Spleen (tissue), 11 donors: ENCODE results near the gene SETD4. TPM values are rescaled to one million over a fixed set of nuclear protein-coding genes. Genes with fewer than 3 reads are reported as not detected.

ENCODE experiments used
- DNase-seq: peaks from one replicate; pipeline ENCODE4 v3.0.0-alpha.2; 2020
- H3K27ac ChIP-seq, 8 donors: fragments of 200-600 bp; sonication (generic) in 7 of 8; 1 replicate in 4 of 8; 2 replicates in 4 of 8; pipeline versions ENCODE4 v1.5.0 to v1.8.0; 2016 to 2021; ENCODE audit warnings: inconsistent platforms in 4 of 8, mild to moderate bottlenecking in 4 of 8, moderate library complexity in 1 of 8
- H3K27me3 ChIP-seq, 7 donors: fragments of 200-600 bp; sonication (generic) in 6 of 7; replicated peaks in 1 of 7; 1 replicate in 4 of 7; 2 replicates in 3 of 7; pipeline versions ENCODE4 v1.5.0 to v1.8.0; 2016 to 2021; ENCODE audit warnings: inconsistent platforms in 3 of 7, mild to moderate bottlenecking in 1 of 7
- H3K36me3 ChIP-seq, 6 donors: fragments of 200-600 bp; sonication (generic) in 5 of 6; 1 replicate in 4 of 6; 2 replicates in 2 of 6; pipeline versions ENCODE4 v1.5.0 to v1.8.0; 2016 to 2021; ENCODE audit warnings: inconsistent platforms in 2 of 6
- H3K4me1 ChIP-seq, 6 donors: fragments of 200-600 bp; sonication (generic) in 5 of 6; 1 replicate in 3 of 6; 2 replicates in 3 of 6; pipeline versions ENCODE4 v1.5.0 to v1.8.0; 2016 to 2021; ENCODE audit warnings: inconsistent platforms in 3 of 6
- H3K4me3 ChIP-seq, 8 donors: fragments of 200-600 bp; sonication (generic) in 7 of 8; 1 replicate in 4 of 8; 2 replicates in 4 of 8; pipeline versions ENCODE4 v1.5.0 to v1.8.0; 2016 to 2021; ENCODE audit warnings: inconsistent platforms in 4 of 8, mild to moderate bottlenecking in 4 of 8, moderate library complexity in 2 of 8
- H3K9me3 ChIP-seq, 8 donors: fragments of 200-600 bp; sonication (generic) in 7 of 8; 1 replicate in 4 of 8; 2 replicates in 4 of 8; pipeline versions ENCODE4 v1.5.0 to v1.8.0; 2016 to 2021; ENCODE audit warnings: inconsistent platforms in 4 of 8
- POLR2A ChIP-seq, 3 donors: fragments of 450-650 bp; IDR thresholded peaks; one replicate each; pipeline ENCODE4 v1.5.1; 2017; ENCODE audit warnings: antibody characterized with exemption in 3 of 3, mild to moderate bottlenecking in 1 of 3
- POLR2AphosphoS5 ChIP-seq, 3 donors: sonication (generic); formaldehyde crosslinking; IDR thresholded peaks; one replicate each; pipeline ENCODE4 v1.5.1; 2017; ENCODE audit warnings: antibody characterized with exemption in 3 of 3
- WGBS, 5 donors: extraction: QIAGEN DNeasy Blood & Tissue Kit in 3 of 5; methylation state at CpG; one replicate each; pipeline versions ENCODE4 v1.1.5 to v1.1.7; 2013 to 2018; 5-methylcytosine and 5-hydroxymethylcytosine counted together
- intact Hi-C: fragments of 100-400 bp; cut with DNase I; formaldehyde crosslinking; loops from one replicate; pipeline ENCODE4 v1.15.0; 2023; ENCODE audit warnings: low total_unique reads
- polyA plus RNA-seq, 3 donors: library from polyadenylated mRNA; stranded (reverse); fragments of 200-250 nt; gene quantifications; one replicate each; pipeline ENCODE4 v1.2.1, GENCODE V29; 2013
- total RNA-seq, 7 donors: library from RNA; depleted of rRNA in 3 of 7; stranded (reverse); fragments of >200 nt in 3 of 7; fragmentation: NEBNext Ultra II Directional in 4 of 7; extraction: Animal tissue kit (Norgen Biotek cat#: 25700) in 4 of 7; gene quantifications; one replicate each; pipeline versions ENCODE4 v1.1.0 to v1.2.1, GENCODE V29; 2016 to 2021
- TF ChIP-seq, protein P1 (sequence below), 11 experiments: fragments of 200-600 bp in 7 of 11; fragments of 450-650 bp in 4 of 11; sonication (generic) in 4 of 11; IDR thresholded peaks in 8 of 11; conservative IDR thresholded peaks in 3 of 11; 1 replicate in 7 of 11; 2 replicates in 4 of 11; pipeline versions ENCODE4 v1.4.0 to v1.8.0; 2016 to 2021; ENCODE audit warnings: antibody characterized with exemption in 11 of 11, inconsistent platforms in 4 of 11, mild to moderate bottlenecking in 1 of 11
- donor health status: healthy with polysubstance abuse.
- donor health status: DM: no; HTN: no; CAD: no; lungs with moderate emphysema.
- donor health status: DM: no; HTN: no; CAD: no.
- donor health status: Bipolar disorder and iron deficiency.
- donor health status: healthy.
- donor health status: DM: no; HTN: no; CAD: no.
- donor health status: DM: yes; HTN: yes; CAD: no.

The SETD4 gene
- total and polyA plus RNA-seq, 10 donors: 6.9 to 28.1 (median 18.4) TPM

DNA sequence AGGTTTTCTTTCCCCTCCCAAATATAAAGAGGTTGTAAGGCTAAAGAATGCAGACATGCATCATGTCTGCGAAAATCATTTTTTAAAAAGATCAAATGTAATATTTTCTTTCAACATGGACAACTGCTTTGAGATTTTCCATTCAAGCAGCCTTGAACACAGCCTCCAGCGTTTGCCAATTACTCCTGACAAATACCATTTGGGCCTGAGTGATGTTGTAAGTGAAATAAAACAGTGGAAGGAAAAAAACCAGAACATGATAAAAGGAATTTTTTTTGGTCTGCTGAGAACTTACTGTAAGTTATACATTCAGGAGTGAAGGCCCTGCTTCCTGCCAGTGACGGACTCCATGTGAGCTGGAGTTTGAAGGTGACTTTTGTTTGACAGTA lies 37.2 kb downstream of the SETD4 start:
- peaks cover 0 to 8% (median 1%) of the 10 kb centered on the region in 6 donors for H3K4me1 ChIP-seq
- DNase-seq: no peak
- H3K4me3 ChIP-seq: no peak overlapping the region
- H3K9me3 ChIP-seq: peaks cover 0 to 3% (median 0%) of the 10 kb centered on the region in 8 donors
- no peaks in the 10 kb centered on the region for H3K27me3 ChIP-seq
- intact Hi-C loops: loop anchor here (10.0 kb wide), 1 partner anchor 1278 kb away; no protein-coding TSS in a partner anchor
- no peak for TF ChIP-seq POLR2AphosphoS5 (IDR thresholded peaks at IDR 0.05)
- TF ChIP-seq, protein P1, sequence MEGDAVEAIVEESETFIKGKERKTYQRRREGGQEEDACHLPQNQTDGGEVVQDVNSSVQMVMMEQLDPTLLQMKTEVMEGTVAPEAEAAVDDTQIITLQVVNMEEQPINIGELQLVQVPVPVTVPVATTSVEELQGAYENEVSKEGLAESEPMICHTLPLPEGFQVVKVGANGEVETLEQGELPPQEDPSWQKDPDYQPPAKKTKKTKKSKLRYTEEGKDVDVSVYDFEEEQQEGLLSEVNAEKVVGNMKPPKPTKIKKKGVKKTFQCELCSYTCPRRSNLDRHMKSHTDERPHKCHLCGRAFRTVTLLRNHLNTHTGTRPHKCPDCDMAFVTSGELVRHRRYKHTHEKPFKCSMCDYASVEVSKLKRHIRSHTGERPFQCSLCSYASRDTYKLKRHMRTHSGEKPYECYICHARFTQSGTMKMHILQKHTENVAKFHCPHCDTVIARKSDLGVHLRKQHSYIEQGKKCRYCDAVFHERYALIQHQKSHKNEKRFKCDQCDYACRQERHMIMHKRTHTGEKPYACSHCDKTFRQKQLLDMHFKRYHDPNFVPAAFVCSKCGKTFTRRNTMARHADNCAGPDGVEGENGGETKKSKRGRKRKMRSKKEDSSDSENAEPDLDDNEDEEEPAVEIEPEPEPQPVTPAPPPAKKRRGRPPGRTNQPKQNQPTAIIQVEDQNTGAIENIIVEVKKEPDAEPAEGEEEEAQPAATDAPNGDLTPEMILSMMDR (IDR thresholded peaks at IDR 0.05 in 8 of 11, conservative IDR thresholded peaks at IDR 0.05 in 3 of 11): no peak
- no peak for TF ChIP-seq POLR2A (IDR thresholded peaks at IDR 0.05)
- peak overlapping the region in 2 of 8 donors; percentile 7 to 20 for H3K27ac ChIP-seq
- no peaks in the 10 kb centered on the region for H3K36me3 ChIP-seq
- WGBS, 5 donors: 66 to 85% (median 69%) methylated on average over 3 of the region's 3 CpGs

DNA sequence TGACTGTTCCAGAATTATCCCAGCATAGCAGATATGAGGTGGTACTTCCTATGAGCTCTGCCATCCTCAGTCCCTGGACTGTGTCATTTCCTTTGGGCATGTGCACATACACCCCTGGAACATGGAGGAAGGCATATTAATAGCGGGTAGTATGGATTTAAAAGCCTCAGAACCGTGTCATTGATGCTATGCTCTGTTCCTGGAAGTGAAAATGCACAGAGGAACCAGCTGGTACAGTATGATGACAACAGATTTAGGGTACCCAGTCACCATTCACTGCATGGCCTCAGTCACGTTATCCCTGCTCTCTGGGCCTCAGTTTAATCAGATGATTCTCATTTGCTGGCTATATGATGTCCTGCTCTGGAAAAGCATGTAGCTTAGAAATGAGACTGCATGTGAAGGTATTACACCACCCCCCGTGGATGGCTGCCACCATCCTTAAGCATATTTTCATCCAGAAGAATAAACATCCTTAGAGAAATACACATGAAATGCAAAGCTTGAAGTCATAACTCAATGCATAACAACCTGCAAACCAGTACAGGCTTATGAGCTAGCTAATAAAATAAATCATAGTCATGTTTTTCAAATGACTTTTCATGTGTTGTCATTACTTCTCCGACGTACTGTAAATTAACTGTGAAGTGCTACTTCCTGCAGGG lies 37.8 kb downstream of the SETD4 start:
- Histone ChIP-seq H3K9me3 (peaks cover 0 to 3% (median 0%) of the 10 kb centered on the region in 8 donors), H3K27ac (peak overlapping the region in 2 of 8 donors; percentile 20 to 33), H3K36me3 (no peaks in the 10 kb centered on the region), H3K27me3 (no peaks in the 10 kb centered on the region), H3K4me1 (peaks cover 0 to 8% (median 0%) of the 10 kb centered on the region in 6 donors), H3K4me3 (no peak overlapping the region)
- TF ChIP-seq POLR2A (IDR thresholded peaks at IDR 0.05) (no peak), POLR2AphosphoS5 (IDR thresholded peaks at IDR 0.05) (no peak)
- TF ChIP-seq, protein P1 (IDR thresholded peaks at IDR 0.05 in 8 of 11, conservative IDR thresholded peaks at IDR 0.05 in 3 of 11): no peak
- no peak for DNase-seq
- WGBS, 5 donors: 38 to 57% (median 47%) methylated on average over 6 of the region's 6 CpGs
- intact Hi-C loops: loop anchor here (10.0 kb wide), 1 partner anchor 1278 kb away; no protein-coding TSS in a partner anchor

DNA sequence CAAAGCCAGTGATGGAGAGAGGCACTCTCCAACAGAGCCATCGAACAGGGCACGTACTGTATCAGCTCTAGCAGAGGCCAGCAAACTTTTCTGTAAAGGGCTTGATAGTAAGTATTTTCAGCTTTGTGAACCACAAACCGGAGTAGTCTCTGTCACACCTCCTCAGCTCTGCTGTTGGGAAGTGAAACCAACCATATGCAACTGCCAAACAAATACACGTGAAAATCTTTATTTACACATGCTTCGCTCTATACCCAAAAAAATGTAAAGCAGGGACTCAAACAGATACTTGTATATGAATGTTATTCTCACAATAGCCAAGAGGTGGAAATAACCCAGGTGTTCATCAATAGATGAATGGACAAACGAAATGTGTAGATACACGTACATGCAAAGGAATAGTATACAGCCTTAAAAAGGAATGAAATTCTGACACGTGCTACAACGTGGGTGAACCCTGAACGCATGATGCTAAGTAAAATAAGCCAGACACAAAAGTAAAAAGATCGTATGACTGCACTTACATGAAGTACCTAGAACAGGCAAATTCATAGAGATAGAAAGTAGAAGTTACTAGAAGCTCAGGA lies 39.0 kb downstream of the SETD4 start:
- TF ChIP-seq POLR2AphosphoS5 (IDR thresholded peaks at IDR 0.05): no peak
- TF ChIP-seq, protein P1 (IDR thresholded peaks at IDR 0.05 in 8 of 11, conservative IDR thresholded peaks at IDR 0.05 in 3 of 11): no peak
- TF ChIP-seq POLR2A (IDR thresholded peaks at IDR 0.05): no peak
- Histone ChIP-seq H3K4me3 (no peak overlapping the region), H3K4me1 (peaks cover 0 to 8% (median 0%) of the 10 kb centered on the region in 6 donors), H3K9me3 (peaks cover 0 to 3% (median 0%) of the 10 kb centered on the region in 8 donors), H3K36me3 (no peaks in the 10 kb centered on the region), H3K27me3 (no peaks in the 10 kb centered on the region), H3K27ac (no peak overlapping the region)
- intact Hi-C loops: loop anchor here (10.0 kb wide), 1 partner anchor 1277 kb away; no protein-coding TSS in a partner anchor
- no peak for DNase-seq
- WGBS, 5 donors: 77 to 88% (median 84%) methylated on average over 11 of the region's 11 CpGs

DNA sequence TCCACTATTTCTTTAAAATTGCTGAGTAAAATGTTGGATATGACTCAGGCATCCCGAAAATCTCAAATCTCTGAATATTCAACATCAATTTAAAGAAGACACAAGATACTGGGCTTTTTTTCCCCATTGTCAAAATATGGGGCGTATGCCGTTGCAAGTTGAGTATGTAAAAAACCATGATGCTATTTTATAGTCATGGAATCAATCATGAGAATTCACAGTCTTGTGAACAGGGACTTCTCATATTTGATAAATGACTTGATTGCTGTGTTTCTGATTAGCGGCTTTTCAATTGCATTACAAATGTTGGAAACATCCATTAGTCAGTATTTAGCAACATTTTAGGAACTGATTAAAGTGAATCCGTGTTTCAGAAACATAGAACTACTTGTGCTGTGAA lies 45.3 kb downstream of the SETD4 start:
- TF ChIP-seq POLR2A (IDR thresholded peaks at IDR 0.05) (no peak), POLR2AphosphoS5 (IDR thresholded peaks at IDR 0.05) (no peak)
- TF ChIP-seq, protein P1 (IDR thresholded peaks at IDR 0.05 in 8 of 11, conservative IDR thresholded peaks at IDR 0.05 in 3 of 11): no peak
- 79 to 87% (median 86%) methylated on average over 5 of the region's 5 CpGs for WGBS, 5 donors
- Histone ChIP-seq H3K4me1 (no peaks in the 10 kb centered on the region), H3K36me3 (no peaks in the 10 kb centered on the region), H3K4me3 (no peak overlapping the region), H3K27me3 (no peaks in the 10 kb centered on the region), H3K9me3 (no peaks in the 10 kb centered on the region), H3K27ac (no peak overlapping the region)
- DNase-seq: no peak
- intact Hi-C loops: no loop called here
